HCT116 (cell line): Measurements from ENCODE around the gene EHBP1. TPM values are rescaled to one million over a fixed set of nuclear protein-coding genes. Genes with fewer than 3 reads are reported as not detected.

Experiments
- ATAC-seq: fragments of 200-7000 bp; cut with Tn5 transposase; 2 replicates; pipeline ENCODE4 v1.9.1; 2020; ENCODE audit warnings: mild to moderate bottlenecking, moderate library complexity
- BruUV-seq: library from RNA; stranded (reverse); fragments of 400-500 nt; replicated peaks from 2 replicates; lab custom pipeline; 2021; lab: Mats Ljungman, UMichigan
- CTCF ChIA-PET: fragments of 300-600 bp; sonication (Branson Sonifier 250); formaldehyde crosslinking; loops from one replicate; lab custom pipeline; 2021; ENCODE audit warnings: antibody characterized with exemption; lab: Charles Lee
- POLR2A ChIA-PET: fragments of 300-600, 350-600 bp; sonication (Branson Sonifier 250); formaldehyde crosslinking; loops from one replicate; lab custom pipeline; 2021; ENCODE audit warnings: antibody characterized with exemption; lab: Charles Lee
- RAD21 ChIA-PET, 2 experiments: fragments of 300-600 bp; sonication (Branson Sonifier 250); formaldehyde crosslinking; loops; one replicate each; lab custom pipeline; 2023; ENCODE audit warnings: low total read pairs in 2 of 2; ENCODE audit not compliant: uncharacterized antibody in 2 of 2, unreplicated experiment in 2 of 2, low non-redundant PET in 1 of 2; lab: Charles Lee
- DNase-seq: peaks from one replicate; pipeline ENCODE4 v3.0.0-alpha.2; 2010; ENCODE audit warnings: low read depth, low spot score
- H2AFZ ChIP-seq: fragments of 200-600 bp; shearing (Covaris generic), sonication (generic); 2 replicates; pipeline ENCODE4 v1.6.1; 2017; ENCODE audit warnings: low read depth, mixed run types, mixed read lengths, antibody characterized with exemption, low read length; ENCODE audit not compliant: poor library complexity, severe bottlenecking
- H3K27ac ChIP-seq: 2 replicates; pipeline ENCODE4 v1.5.1; 2012; ENCODE audit warnings: low read depth, low read length
- H3K27me3 ChIP-seq: fragments of 200-600 bp; sonication (generic); 2 replicates; pipeline ENCODE4 v1.6.1; 2016; ENCODE audit warnings: mixed run types, low read length, mixed read lengths; ENCODE audit not compliant: insufficient read depth
- H3K36me3 ChIP-seq, 2 experiments: fragments of 200-500 bp in 1 of 2; fragments of 200-600 bp in 1 of 2; sonication (Bioruptor generic) in 1 of 2; sonication (generic) in 1 of 2; 2 replicates each; pipeline versions ENCODE4 v1.5.1 to v1.6.1; 2014 to 2016; ENCODE audit warnings: low read length in 2 of 2, inconsistent platforms in 1 of 2, mixed read lengths in 1 of 2, mixed run types in 1 of 2; ENCODE audit not compliant: insufficient read depth in 2 of 2, control insufficient read depth in 1 of 2
- H3K4me1 ChIP-seq, 2 experiments: fragments of 200-600 bp in 1 of 2; sonication (generic) in 1 of 2; 2 replicates each; pipeline versions ENCODE4 v1.5.1 to v1.6.1; 2012 to 2017; ENCODE audit warnings: low read length in 2 of 2, inconsistent platforms in 1 of 2, mild to moderate bottlenecking in 1 of 2, mixed read lengths in 1 of 2, mixed run types in 1 of 2, moderate library complexity in 1 of 2; ENCODE audit not compliant: insufficient read depth in 2 of 2, control insufficient read depth in 1 of 2
- H3K4me2 ChIP-seq: fragments of 200-600 bp; sonication (generic); 2 replicates; pipeline ENCODE4 v1.6.1; 2017; ENCODE audit warnings: mixed run types, low read length, mixed read lengths
- H3K4me3 ChIP-seq, 2 experiments: fragments of 200-600 bp in 1 of 2; sonication (generic) in 1 of 2; replicated peaks in 1 of 2; 2 replicates each; pipeline ENCODE4 v1.5.1; 2011 to 2016; ENCODE audit warnings: low read length in 2 of 2, control low read depth in 1 of 2, low read depth in 1 of 2, mild to moderate bottlenecking in 1 of 2, mixed read lengths in 1 of 2, mixed run types in 1 of 2
- H3K79me2 ChIP-seq: fragments of 200-600 bp; sonication (generic); 2 replicates; pipeline ENCODE4 v1.6.1; 2017; ENCODE audit warnings: mild to moderate bottlenecking, mixed run types, low read length, moderate library complexity, mixed read lengths; ENCODE audit not compliant: insufficient read depth
- H3K9ac ChIP-seq: fragments of 200-600 bp; sonication (generic); 2 replicates; pipeline ENCODE4 v1.6.1; 2016; ENCODE audit warnings: low read length, mixed read lengths
- H3K9me2 ChIP-seq: fragments of 200-600 bp; sonication (generic), shearing (Covaris generic); 2 replicates; pipeline ENCODE4 v1.6.1; 2017; ENCODE audit warnings: mixed run types, mild to moderate bottlenecking, moderate library complexity; ENCODE audit not compliant: insufficient read depth
- H3K9me3 ChIP-seq, 2 experiments: fragments of 200-500 bp in 1 of 2; fragments of 200-600 bp in 1 of 2; sonication (Bioruptor generic) in 1 of 2; sonication (generic) in 1 of 2; 2 replicates each; pipeline ENCODE4 v1.6.1; 2014 to 2017; ENCODE audit warnings: low read length in 2 of 2, mixed read lengths in 2 of 2, inconsistent platforms in 1 of 2, low read depth in 1 of 2, mild to moderate bottlenecking in 1 of 2, mixed run types in 1 of 2, moderate library complexity in 1 of 2; ENCODE audit not compliant: control insufficient read depth in 1 of 2, insufficient read depth in 1 of 2
- H4K20me1 ChIP-seq: fragments of 200-600 bp; sonication (generic), shearing (Covaris generic); 2 replicates; pipeline ENCODE4 v1.6.1; 2017; ENCODE audit warnings: mixed run types, mild to moderate bottlenecking, moderate library complexity; ENCODE audit not compliant: insufficient read depth
- ATF3 ChIP-seq: IDR thresholded peaks from 2 replicates; pipeline ENCODE4 v1.6.1; 2012
- CBX3 ChIP-seq: IDR thresholded peaks from 2 replicates; pipeline ENCODE4 v1.6.1; 2012; ENCODE audit warnings: low read depth
- EGR1 ChIP-seq: IDR thresholded peaks from 2 replicates; pipeline ENCODE4 v1.6.1; 2012; ENCODE audit warnings: low read depth
- ELF1 ChIP-seq: IDR thresholded peaks from 2 replicates; pipeline ENCODE4 v1.6.1; 2012; ENCODE audit warnings: low read depth, borderline replicate concordance
- EZH2phosphoT487 ChIP-seq: fragments of 200-600 bp; IDR thresholded peaks from 2 replicates; pipeline ENCODE4 v1.6.1; 2018; ENCODE audit warnings: antibody characterized with exemption, borderline replicate concordance
- JUND ChIP-seq: IDR thresholded peaks from 2 replicates; pipeline ENCODE4 v1.6.1; 2012
- POLR2A ChIP-seq: IDR thresholded peaks from 2 replicates; pipeline ENCODE4 v1.7.0; 2011; ENCODE audit warnings: borderline replicate concordance; ENCODE audit not compliant: insufficient read depth, insufficient read length; ENCODE audit errors: extremely low read depth
- POLR2AphosphoS5 ChIP-seq: IDR thresholded peaks from 2 replicates; pipeline ENCODE4 v1.6.1; 2011; ENCODE audit warnings: mild to moderate bottlenecking, low read depth, low read length, moderate library complexity
- SRF ChIP-seq: IDR thresholded peaks from 2 replicates; pipeline ENCODE4 v1.6.1; 2012; ENCODE audit warnings: low read depth
- ZBTB33 ChIP-seq: IDR thresholded peaks from 2 replicates; pipeline ENCODE4 v1.6.1; 2011; ENCODE audit warnings: mild to moderate bottlenecking, low read length, moderate library complexity; ENCODE audit not compliant: insufficient replicate concordance; ENCODE audit errors: extremely low read depth
- ZFX ChIP-seq: fragments of 450-650 bp; IDR thresholded peaks from 2 replicates; pipeline ENCODE4 v1.6.1; 2017
- ZNF274 ChIP-seq: fragments of 200-500 bp; sonication (Bioruptor generic); IDR thresholded peaks from 2 replicates; pipeline ENCODE4 v1.6.1; 2014; ENCODE audit warnings: mild to moderate bottlenecking, low read depth, low read length, inconsistent platforms
- intact Hi-C: fragments of 100-400 bp; cut with micrococcal nuclease; formaldehyde crosslinking; loops from 2 replicates; pipeline ENCODE4 v1.10.0; 2022
- total RNA-seq: library from RNA; stranded (reverse); gene quantifications from one replicate; pipeline ENCODE4 v1.2.1, GENCODE V29; 2021; ENCODE audit not compliant: unreplicated experiment

EHBP1 gene
- total RNA-seq, 1 experiment from 2014 or later, result 89.9 TPM

GRCh38 chr2:62808554-62808953 is 103.0 kb downstream of the EHBP1 start:
- no peak for TF ChIP-seq EZH2phosphoT487
- no peak for TF ChIP-seq EGR1
- TF ChIP-seq ZBTB33, result no peak
- no peak for TF ChIP-seq JUND
- TF ChIP-seq POLR2A, result no peak
- no peak for TF ChIP-seq POLR2AphosphoS5
- no peak for TF ChIP-seq ZFX
- TF ChIP-seq ZNF274, result no peak
- no peak for TF ChIP-seq ELF1
- no peak for TF ChIP-seq SRF
- no peak for TF ChIP-seq ATF3
- no peak for TF ChIP-seq CBX3
- POLR2A ChIA-PET, result no interaction called here

More at GRCh38 chr2:62808554-62808953, 103.0 kb downstream of the EHBP1 start:
- Histone ChIP-seq H3K36me3 (0 out of 4 replicates have a peak, but pooled peaks cover 0 to 8% of the 10 kb centered on the region in 2 experiments), H3K9me3 (no peaks in the 10 kb centered on the region), H2AFZ (no peak overlapping the region), H3K9ac (no peak overlapping the region), H3K4me3 (no peak overlapping the region), H3K27me3 (no peaks in the 10 kb centered on the region), H3K79me2 (peaks cover 80% of the 10 kb centered on the region), H4K20me1 (no peaks in the 10 kb centered on the region; the same call in 1 of the 2 replicates), H3K27ac (no peak overlapping the region), H3K4me2 (no peak overlapping the region), H3K9me2 (no peaks in the 10 kb centered on the region), H3K4me1 (peaks cover 0 to 24% of the 10 kb centered on the region in 2 experiments; a peak in 3 of 4 replicates)
- no TSS peak for BruUV-seq
- DNase-seq (no peak), ATAC-seq (no peak)
- intact Hi-C loops, result no loop called here
- ChIA-PET CTCF (no interaction called here), RAD21 (no interaction called here)
